Measurements from ENCODE around the gene GYS1.

GYS1 gene

GRCh38 chr19:48962849-48963165, 30.3 kb downstream of the GYS1 start:
- no peak for DNase-seq

GRCh38 chr19:48962029-48962848, 30.9 kb downstream of the GYS1 start:
- DNase-seq: no peak

- DNase-seq: no peak
Observed at GRCh38 chr19:48961673-48962028, 31.5 kb downstream of the GYS1 start.

- no peak for DNase-seq
Observed at GRCh38 chr19:48961051-48961649, 32.0 kb downstream of the GYS1 start.

- DNase-seq: no peak
Observed at GRCh38 chr19:48959341-48960239, 33.5 kb downstream of the GYS1 start.

- DNase-seq: no peak
Observed at GRCh38 chr19:48958006-48958405, 35.1 kb downstream of the GYS1 start.

GRCh38 chr19:48955308-48955958, 37.7 kb downstream of the GYS1 start:
- DNase-seq: no peak

- peak; percentile 84 for DNase-seq
Observed at GRCh38 chr19:48954595-48955307, 38.4 kb downstream of the GYS1 start, which contains the start of gene BAX. TSS of gene BAX (plus strand) at chr19:48954875. CDS start at chr19:48954929, 54 bp downstream.

- DNase-seq: no peak
Observed at GRCh38 chr19:48953990-48954594, 39.0 kb downstream of the GYS1 start.

GRCh38 chr19:48953141-48953540, 40.0 kb downstream of the GYS1 start:
- DNase-seq: no peak

GRCh38 chr19:48950830-48951519, 42.1 kb downstream of the GYS1 start:
- DNase-seq: no peak

- DNase-seq: no peak
Observed at GRCh38 chr19:48950159-48950558, 43.0 kb downstream of the GYS1 start.

- DNase-seq: no peak
Observed at GRCh38 chr19:48947258-48947542, 45.9 kb downstream of the GYS1 start.

GRCh38 chr19:48946463-48947257, 46.4 kb downstream of the GYS1 start:
- DNase-seq: no peak

GRCh38 chr19:48945817-48946216, 47.3 kb downstream of the GYS1 start:
- DNase-seq: no peak

- DNase-seq: no peak
Observed at GRCh38 chr19:48945415-48945814, 47.7 kb downstream of the GYS1 start.

GRCh38 chr19:48943081-48943480, 50.0 kb downstream of the GYS1 start:
- DNase-seq: no peak

- DNase-seq: no peak
Observed at GRCh38 chr19:48940902-48941301, 52.2 kb downstream of the GYS1 start.

- no peak for DNase-seq
Observed at GRCh38 chr19:48938256-48938655, 54.9 kb downstream of the GYS1 start.

- DNase-seq: no peak
Observed at GRCh38 chr19:48935864-48936263, 57.2 kb downstream of the GYS1 start.

- no peak for DNase-seq
Observed at GRCh38 chr19:48934837-48935236, 58.3 kb downstream of the GYS1 start.
